Measurements from ENCODE around the gene INHBA.

- no peak for TF ChIP-seq POLR2A (IDR thresholded peaks at IDR 0.05)
- no peak for TF ChIP-seq POLR2AphosphoS5 (IDR thresholded peaks at IDR 0.05)
- no peak for TF ChIP-seq EP300 (IDR thresholded peaks at IDR 0.05)
Observed at GRCh38 chr7:41730161-41730560, 27.3 kb upstream of the INHBA start.
